GM08714 (cell line): Measurements from ENCODE around the gene TMUB1.
"Not testable (repeated sequence)": the region's sequence is repeated elsewhere in the genome, so short reads cannot be mapped to it uniquely, and the experiment has no call there.

ENCODE experiments used
- H3K4me3 ChIP-seq: fragments of 200-500 bp; sonication (Bioruptor generic); 2 replicates; pipeline ENCODE4 v1.5.1; 2014; ENCODE audit warnings: mild to moderate bottlenecking, low read length, inconsistent platforms
- ZNF274 ChIP-seq: IDR thresholded peaks from 2 replicates; pipeline ENCODE4 v1.6.1; 2012; ENCODE audit warnings: mild to moderate bottlenecking, low read depth, low read length

The TMUB1 gene

DNA sequence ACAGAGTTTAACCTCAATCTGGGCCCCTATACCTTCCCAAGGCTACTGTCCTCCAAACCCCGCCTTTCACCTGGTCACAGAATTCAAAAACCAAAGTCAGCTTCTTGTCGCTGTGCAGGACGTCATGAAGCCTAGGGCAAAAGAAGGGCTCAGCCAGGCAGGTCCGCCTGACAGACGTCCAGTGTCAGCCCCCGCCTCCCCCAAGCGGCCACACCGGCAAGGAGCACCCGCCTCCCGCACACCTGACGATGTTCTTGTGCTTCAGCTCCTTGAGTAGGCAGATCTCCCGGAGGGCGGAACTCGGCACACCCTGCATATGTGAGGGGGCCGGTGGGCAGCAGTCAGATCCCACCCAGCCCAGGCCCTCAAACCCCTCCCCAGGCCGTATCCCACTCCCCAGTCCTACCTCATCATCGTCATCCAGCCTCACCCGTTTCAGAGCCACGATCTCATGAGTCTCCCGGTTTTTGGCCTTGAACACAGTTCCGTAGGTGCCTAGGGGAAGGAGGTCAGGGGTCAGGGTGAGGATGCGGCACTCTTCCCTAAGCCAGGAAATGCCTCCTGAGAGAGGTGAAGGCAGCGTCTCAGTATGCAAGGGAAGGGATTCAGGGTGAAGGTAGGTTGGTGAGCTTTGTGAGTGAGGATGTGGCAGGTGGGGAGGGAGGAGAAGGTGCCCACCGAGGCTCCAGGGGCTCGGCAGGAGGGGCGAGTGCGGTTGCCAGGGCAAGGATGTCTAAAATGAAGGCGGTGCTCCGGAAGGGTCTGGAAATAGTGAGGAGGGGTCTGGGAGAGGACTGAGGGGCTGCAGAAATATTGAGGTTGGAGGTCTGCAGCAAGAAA lies 26.4 kb downstream of the TMUB1 start:
- TF ChIP-seq ZNF274 = no peak

GRCh38 chr7:151056283-151056665 lies 27.0 kb downstream of the TMUB1 start:
- TF ChIP-seq ZNF274 = no peak
- H3K4me3 ChIP-seq = no peak overlapping the region

More for the DNA sequence above, 26.4 kb downstream of the TMUB1 start:
- H3K4me3 ChIP-seq = peak overlapping the region; percentile 79

DNA sequence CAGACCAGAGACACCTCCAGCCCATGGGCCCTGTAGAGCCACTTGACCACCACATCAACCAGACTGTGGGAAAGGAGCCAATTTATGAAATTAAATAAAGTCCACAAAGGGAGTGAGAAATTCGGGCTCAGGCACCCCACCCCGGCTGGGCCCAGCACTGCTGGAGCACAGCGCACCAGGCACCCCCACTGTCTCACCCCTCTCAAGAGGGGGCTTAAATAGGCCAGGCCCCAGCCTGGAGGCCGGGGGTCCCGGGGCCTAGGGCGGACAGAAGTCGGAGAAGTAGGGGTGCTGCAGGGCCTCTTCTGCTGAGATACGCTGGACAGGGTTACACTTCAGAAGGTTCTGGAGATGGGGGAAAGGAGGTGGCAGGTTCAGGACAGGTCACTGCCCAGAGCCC lies 29.5 kb downstream of the TMUB1 start:
- H3K4me3 ChIP-seq = no peak overlapping the region
- TF ChIP-seq ZNF274 = no peak

GRCh38 chr7:151053096-151053495 lies 30.2 kb downstream of the TMUB1 start:
- TF ChIP-seq ZNF274 = no peak
- no peak overlapping the region for H3K4me3 ChIP-seq

- H3K4me3 ChIP-seq = no peak overlapping the region
- TF ChIP-seq ZNF274 = no peak
Measured at GRCh38 chr7:151051108-151051507, 32.2 kb downstream of the TMUB1 start.

DNA sequence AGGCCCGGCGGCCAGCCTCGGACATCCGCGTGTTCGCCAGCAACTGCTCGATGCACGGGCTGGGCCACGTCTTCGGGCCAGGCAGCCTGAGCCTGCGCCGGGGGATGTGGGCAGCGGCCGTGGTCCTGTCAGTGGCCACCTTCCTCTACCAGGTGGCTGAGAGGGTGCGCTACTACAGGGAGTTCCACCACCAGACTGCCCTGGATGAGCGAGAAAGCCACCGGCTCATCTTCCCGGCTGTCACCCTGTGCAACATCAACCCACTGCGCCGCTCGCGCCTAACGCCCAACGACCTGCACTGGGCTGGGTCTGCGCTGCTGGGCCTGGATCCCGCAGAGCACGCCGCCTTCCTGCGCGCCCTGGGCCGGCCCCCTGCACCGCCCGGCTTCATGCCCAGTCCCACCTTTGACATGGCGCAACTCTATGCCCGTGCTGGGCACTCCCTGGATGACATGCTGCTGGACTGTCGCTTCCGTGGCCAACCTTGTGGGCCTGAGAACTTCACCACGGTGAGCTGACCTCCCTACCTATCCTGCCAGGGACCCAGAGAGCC lies 34.3 kb downstream of the TMUB1 start:
- no peak for TF ChIP-seq ZNF274
- H3K4me3 ChIP-seq = no peak overlapping the region

DNA sequence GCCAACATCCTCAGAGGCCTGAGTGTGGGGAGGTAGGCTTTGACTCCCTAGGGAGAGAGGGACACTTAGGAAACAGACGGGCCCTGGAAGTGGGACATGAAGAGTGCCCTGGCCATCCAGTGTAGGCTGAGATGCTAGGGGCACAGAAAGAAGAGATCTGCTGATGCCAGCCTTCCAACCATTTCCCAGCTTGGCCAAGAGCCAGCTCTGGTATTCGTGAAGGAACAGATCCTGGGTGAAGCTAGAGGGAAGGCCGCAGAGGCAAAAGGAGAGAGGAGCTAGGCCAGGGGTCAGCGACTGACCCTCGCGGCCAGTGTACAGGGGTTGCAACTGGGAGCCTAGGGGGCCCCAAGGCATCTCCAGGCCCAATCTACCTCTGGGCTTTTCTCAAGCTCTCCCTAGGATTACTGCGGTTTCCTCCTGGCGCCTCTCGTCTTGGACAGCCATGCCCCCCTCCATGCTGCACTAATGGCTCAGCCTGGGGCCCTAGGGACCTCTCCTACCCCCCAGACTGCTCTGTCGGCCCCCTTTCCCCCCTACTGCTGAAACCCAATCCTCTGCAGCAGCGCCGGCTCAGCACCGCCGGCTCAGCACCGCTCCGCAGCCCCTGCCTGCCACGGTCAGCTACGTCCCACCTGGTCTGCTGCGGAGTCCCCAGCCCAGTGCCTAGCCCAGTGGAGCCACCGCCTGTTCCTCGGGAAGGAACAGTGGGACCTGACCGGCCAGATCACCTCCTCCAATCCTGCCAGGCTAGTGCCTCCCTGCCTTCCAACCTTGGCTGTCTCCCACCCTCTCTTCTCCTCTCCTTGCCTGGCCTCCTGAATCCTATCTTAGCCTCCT lies 35.1 kb downstream of the TMUB1 start, which contains the start of gene ASIC3:
Gene ASIC3 (plus strand): TSS at position 556 of the 840 bp plus-strand sequence. CDS start 355 bp downstream, outside the sequence.
- H3K4me3 ChIP-seq = no peak within 1 kb of the TSS
- no peak for TF ChIP-seq ZNF274

DNA sequence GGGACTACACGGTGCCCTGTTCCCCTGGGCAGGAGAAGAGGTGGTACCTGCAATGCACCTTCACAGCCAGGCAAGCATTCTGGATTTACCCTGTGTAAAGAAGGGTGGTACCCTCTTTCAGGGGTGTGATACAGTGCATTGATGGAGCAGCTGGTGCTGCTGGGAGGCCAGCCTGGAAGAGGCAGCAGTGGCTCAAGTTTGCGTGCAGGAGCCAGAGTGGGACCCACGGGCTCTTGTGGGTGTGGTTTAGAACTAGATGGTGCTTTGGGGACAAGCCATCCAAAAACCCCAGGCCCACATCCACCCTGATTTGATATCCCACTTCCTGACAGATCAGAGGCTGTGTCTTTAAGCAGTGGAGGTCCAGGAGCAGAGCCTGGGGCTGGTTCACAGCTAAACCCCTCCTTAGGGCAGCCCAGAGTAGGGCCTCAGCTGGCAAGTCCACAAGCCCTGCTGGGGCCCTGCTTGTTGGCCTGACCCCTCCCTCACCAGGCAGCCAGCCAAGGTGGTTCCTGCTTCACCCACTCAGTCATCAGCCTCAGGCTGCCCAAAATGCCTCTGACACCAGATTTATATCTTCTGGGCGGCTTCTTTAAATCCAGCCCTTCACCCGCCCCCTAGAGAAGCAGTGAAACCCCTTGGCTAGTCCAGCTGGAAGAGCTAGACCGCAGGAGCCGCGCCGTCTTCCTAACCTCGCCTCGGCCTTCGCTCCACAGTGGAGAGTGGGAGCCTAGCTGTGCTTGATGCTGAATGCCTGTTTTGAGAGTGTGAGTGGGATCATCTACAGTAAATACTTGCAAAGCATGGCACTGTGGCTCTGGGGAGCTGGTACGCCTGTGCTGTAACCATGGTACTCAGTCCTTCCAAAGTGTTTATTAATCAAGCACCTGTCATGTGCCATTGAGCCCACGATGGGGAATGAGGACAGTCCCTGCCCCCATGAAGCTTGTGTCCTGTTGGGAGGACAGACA lies 36.4 kb downstream of the TMUB1 start:
- H3K4me3 ChIP-seq = no peak overlapping the region
- TF ChIP-seq ZNF274 = no peak

GRCh38 chr7:151045967-151046366 lies 37.3 kb downstream of the TMUB1 start:
- no peak for TF ChIP-seq ZNF274

GRCh38 chr7:151045262-151045661 lies 38.0 kb downstream of the TMUB1 start:
- no peak for TF ChIP-seq ZNF274

More at GRCh38 chr7:151045967-151046366, 37.3 kb downstream of the TMUB1 start:
- H3K4me3 ChIP-seq = no peak overlapping the region

DNA sequence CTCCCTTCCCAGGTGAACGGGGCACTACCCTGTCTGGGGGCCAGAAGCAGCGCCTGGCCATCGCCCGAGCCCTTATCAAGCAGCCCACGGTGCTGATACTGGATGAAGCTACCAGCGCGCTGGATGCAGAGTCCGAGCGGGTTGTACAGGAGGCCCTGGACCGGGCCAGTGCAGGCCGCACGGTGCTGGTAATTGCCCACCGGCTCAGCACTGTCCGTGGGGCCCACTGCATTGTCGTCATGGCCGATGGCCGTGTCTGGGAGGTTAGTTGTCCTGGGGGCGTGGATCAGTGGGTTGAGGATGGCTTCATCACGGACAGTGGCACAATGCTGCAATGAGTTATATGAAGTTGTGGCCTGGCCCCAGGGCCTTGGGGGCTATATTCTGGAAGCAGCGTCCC lies 39.3 kb downstream of the TMUB1 start:
- H3K4me3 ChIP-seq = no peak overlapping the region
- TF ChIP-seq ZNF274 = no peak

More at GRCh38 chr7:151045262-151045661, 38.0 kb downstream of the TMUB1 start:
- H3K4me3 ChIP-seq = no peak overlapping the region

- not testable (repeated sequence) for H3K4me3 ChIP-seq
Measured at GRCh38 chr7:151043449-151043848, 39.8 kb downstream of the TMUB1 start.

GRCh38 chr7:151040616-151041375 lies 42.5 kb downstream of the TMUB1 start:
- H3K4me3 ChIP-seq = no peak overlapping the region
- TF ChIP-seq ZNF274 = no peak
